ENCODE results near the gene SLC37A2.

Gene SLC37A2

GRCh38 chr11:125105926-125106325 lies 42.8 kb downstream of the SLC37A2 start:
- in situ Hi-C loops (cut with HindIII; ENCODE audit: low sequenced_read_pairs): no loop called here

DNA sequence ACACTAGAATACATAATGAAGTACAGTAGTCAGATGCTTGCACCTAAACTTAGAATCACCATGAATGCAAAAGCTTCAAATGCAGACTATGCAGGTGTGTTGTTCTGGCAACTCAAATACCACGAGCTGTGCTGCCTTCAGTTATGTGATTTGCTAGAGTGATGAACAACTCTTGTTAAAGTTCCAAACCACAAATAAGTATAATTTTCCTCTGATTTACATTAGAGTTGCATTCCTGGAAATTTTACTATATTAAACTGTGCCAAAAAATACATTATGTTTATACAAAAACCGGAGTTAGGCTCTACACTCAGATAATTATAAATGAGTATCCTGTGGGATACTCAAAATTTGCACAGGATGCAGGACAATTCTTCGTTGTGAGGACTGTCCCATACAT lies 45.4 kb downstream of the SLC37A2 start:
- in situ Hi-C loops (cut with HindIII; ENCODE audit: low sequenced_read_pairs): no loop called here

DNA sequence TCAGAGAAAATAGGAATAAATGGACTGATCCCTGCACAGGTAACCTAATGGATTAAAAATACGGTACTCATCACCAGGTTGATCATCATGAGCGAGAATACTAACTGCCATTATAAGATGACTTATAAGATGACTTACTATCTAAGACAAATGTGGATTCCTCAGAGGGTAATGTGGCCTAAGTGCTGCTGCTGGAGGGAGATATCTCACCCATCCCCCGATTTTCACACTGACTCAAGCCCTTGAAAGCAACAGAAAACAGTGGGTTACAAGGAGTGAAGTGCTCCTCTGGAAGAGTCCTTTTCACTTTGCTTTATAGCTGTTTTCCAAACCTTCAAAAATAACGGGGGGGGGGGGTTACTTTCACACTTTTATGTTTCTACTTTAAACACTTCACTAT lies 47.4 kb downstream of the SLC37A2 start:
- in situ Hi-C loops (cut with HindIII; ENCODE audit: low sequenced_read_pairs): no loop called here

DNA sequence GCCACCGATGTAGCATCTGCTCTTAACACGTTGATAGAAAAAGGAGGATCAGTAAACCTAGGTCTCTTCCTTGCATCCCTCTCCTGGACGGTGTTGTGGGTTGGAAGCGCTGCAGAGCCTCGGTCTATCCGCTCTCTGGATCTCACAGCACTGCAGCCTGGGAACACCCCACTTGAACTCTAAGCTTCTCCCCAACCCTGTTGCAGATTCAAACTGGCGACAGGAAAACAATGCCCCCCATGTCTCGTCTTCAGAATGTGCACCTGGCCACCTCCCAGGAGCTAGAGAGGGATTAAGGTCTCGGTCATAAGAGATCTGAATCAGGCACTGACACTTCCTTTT lies 47.9 kb downstream of the SLC37A2 start:
- in situ Hi-C loops (cut with HindIII; ENCODE audit: low sequenced_read_pairs): no loop called here

DNA sequence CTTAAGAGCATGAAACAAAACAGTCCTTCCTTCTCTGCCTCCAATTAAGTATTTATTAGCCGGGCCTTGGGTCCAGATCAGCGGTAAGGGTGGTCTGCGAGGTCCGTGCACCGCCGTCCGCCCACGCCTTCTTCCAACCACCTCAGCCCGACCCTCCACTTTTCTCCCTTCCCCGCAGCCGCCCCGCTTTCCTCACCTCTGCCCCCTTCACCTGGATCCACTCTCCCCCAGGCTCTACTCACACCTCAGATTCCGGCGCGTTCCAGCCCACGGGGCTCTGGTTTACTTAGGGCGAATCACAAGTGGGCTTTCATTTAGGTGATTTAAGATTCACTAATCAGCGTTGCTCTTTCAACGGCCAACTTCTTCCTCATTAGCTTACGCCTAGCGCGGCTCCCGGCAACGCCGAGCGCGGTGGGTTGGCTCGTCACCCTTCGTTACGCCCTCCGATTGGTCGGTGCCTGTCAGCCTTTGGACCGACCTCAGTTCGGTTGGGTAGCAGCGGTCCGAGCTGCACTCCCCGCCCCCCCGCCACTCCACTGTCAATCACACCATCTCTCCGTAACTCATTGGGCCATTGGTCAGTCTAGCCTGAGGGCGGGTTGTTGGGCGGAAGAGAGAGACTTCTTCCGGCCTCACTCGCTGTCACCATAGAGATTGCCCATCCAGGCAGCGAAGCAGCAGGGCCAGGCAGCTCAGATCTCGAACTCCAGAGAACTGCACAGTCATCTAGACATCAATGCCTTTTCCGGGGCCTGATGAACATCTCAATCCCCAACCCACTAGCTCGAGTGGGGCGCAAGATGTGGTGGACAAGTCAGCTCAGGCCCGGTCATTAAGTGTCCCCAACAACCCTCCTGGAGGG lies 48.5 kb downstream of the SLC37A2 start, which contains the start of gene TMEM218:
Gene TMEM218 (minus strand): TSS at position 284 of the 865 bp plus-strand sequence. CDS start 9,385 bp downstream, outside the sequence.
- in situ Hi-C loops (cut with HindIII; ENCODE audit: low sequenced_read_pairs): no loop called here

GRCh38 chr11:125112208-125112604 lies 49.1 kb downstream of the SLC37A2 start:
- in situ Hi-C loops (cut with HindIII; ENCODE audit: low sequenced_read_pairs): no loop called here

DNA sequence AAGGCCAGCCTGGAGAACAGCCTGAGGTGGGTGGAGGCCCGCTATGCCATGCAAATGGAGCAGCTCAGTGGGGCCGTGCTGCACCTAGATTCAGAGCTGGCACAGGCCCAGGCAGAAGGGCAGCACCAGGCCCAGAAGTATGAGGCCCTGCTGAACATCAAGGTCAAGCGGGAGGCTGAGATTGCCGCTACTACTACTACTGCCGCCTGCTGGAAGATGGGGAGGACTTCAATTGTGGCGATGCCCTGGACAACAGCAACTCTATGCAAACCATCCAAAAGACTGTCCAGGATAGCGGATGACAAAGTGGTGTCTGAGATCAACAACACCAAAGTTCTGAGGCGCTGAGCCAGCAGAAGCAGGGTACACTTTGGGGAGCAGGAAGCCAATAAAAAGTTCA lies 51.4 kb downstream of the SLC37A2 start:
- in situ Hi-C loops (cut with HindIII; ENCODE audit: low sequenced_read_pairs): no loop called here

- in situ Hi-C loops (cut with HindIII; ENCODE audit: low sequenced_read_pairs): no loop called here
Measured at GRCh38 chr11:125117429-125117828, 54.3 kb downstream of the SLC37A2 start.

DNA sequence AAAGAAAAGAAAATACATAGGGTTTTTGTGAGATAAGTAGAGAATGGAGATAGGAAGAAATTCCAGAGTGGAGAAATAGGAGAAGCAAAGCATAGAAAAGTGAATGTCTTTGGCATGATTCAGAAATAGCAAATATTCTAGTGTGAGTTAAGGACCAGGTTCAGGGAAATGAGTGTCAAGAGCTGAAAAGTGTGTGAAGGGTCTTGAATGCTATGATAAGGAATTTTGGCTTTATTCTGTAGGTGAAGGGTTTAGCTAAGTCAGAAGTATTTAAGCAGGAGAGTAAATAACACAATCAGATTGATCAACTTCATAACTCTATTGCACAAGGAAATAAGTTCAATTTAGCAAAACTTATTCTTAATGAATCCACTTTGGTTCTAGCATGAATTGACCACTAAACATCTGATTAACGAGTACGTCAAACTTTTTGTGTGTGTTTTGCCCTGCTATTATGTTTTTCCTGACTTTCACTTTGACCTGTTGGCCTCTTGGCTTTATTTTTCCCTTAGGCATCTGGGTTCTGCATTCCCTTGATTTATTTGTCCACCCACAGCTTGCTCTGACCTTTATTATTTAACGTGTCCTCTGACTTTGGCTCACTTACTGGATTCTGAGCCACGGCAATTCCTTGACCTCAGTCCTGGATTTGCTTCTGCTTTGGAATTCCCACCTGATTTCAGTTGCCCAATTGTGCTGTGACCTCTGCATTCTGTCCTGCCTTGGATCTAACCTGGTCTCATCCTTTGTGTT lies 60.3 kb downstream of the SLC37A2 start:
- in situ Hi-C loops (cut with HindIII; ENCODE audit: low sequenced_read_pairs): no loop called here

DNA sequence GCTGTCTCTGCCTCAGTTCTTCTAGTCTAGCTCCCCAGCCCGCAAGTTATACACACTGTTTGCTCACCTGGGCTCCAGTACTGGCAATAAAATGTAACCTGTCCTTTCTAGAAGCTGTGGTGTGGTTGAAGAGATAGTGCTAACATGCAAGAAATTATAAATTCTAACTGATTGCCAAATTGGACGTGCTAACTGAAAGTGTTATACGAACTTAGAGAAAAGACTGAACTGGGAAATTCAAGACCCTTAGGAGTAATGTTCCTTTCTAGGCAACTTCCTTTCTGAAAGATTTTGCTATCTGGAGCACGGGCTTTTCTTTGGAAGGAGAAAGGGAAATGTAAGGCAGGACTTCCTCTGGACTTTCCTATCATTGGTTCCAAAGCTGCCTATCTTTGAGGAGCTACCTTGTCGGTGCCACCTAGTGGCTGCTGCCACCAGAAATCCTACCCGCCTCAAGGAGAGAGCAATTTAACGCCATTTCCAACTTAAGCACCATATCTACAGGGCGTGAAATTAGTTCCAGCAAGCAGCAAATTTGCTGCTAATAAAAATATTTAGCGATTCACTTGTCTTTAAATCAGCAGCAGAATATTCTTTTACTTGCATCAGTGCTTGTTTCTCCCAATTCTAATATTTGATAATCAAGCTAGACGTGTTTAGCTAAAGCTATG lies 61.0 kb downstream of the SLC37A2 start:
- in situ Hi-C loops (cut with HindIII; ENCODE audit: low sequenced_read_pairs): no loop called here

DNA sequence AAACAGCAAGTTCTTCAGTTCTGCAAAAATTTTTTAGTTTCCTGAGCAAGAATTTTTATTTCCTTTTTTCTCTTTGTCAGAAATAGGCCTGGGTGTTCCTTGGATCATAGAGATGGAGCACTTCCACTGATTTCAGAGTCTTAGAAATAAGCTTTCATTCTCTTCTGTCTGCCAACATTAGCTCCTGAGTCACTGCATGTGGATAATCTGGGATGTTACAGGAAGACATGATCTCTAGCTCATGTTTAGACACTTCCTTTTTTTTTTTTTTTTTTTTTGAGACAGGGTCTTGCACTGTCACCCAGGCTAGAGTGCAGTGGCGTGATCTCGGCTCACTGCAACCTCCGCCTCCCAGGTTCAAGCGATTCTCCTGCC lies 61.5 kb downstream of the SLC37A2 start:
- in situ Hi-C loops (cut with HindIII; ENCODE audit: low sequenced_read_pairs): no loop called here

GRCh38 chr11:125128450-125128849 lies 65.3 kb downstream of the SLC37A2 start:
- in situ Hi-C loops (cut with HindIII; ENCODE audit: low sequenced_read_pairs): no loop called here

DNA sequence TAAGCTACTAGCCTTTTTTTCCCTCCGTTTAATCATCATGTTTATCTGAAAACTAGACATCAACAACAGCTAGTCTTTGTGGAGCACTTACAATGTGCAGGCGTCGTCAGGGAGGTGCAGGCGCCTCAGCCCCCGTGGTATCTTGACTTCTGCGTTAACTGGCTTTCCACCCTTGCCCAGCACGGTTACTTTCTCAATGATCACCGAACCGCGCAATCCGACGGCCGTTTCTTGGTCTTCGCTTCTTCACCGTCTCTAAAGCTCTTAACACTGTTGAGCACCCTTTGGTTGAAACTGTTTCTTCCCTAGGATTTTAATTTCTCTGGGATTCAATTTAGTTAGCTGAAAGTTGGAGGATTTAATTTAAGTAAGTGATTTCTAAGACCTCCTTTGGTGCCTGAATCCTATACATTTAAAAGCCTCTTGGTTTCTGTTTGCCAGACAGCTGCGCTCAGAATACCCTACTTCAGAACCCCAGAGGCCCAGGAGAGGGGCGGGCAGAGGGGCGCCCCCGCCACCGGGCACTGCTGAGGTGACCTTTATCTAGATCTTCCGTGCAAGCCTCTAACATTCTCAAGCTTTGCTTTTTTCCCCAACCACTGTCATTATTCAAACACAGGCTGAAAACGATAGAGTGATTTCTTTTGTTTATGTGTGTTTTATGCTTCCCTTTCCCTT lies 66.3 kb downstream of the SLC37A2 start:
- in situ Hi-C loops (cut with HindIII; ENCODE audit: low sequenced_read_pairs): no loop called here

GRCh38 chr11:125132071-125132470 lies 69.0 kb downstream of the SLC37A2 start:
- in situ Hi-C loops (cut with HindIII; ENCODE audit: low sequenced_read_pairs): no loop called here

GRCh38 chr11:125132596-125132995 lies 69.5 kb downstream of the SLC37A2 start:
- in situ Hi-C loops (cut with HindIII; ENCODE audit: low sequenced_read_pairs): no loop called here

DNA sequence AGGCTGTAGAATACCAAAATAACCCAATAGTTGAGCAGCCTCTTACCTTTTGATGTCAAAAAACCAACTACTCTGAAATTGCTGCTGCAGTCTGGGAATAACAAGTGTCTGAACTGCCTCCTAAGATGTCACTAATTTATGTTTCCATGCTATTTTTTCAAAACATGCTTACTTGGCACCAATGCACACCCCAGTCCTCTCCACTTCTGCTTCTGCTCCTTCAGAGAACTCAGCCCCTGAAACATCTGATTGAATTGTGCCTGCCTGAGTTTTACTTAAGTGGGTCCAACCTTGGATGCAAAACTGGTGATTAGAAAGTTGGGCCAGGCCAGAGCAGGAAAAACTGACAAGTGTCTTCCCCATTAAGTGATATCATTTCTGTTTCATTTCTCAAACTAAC lies 72.9 kb downstream of the SLC37A2 start:
- in situ Hi-C loops (cut with HindIII; ENCODE audit: low sequenced_read_pairs): no loop called here

DNA sequence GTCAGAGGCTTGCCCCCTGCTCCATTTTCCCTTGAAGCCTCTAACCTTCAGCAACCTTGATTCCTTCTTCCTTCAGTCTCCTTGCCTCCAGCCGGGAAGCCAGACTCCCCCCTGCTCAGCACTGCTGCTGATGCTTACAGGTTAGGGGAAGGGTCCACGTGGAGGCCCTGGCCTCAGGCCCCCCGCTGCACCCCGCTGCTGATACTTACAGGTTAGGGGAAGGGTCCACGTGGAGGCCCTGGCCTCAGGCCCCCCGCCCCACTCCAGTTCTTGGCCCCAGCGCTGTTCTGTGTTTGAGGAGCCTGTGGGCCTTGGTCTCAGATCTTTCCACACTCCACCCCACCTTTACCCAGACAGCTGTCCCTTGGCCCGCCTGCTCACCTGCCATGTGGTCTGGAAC lies 75.9 kb downstream of the SLC37A2 start:
- in situ Hi-C loops (cut with HindIII; ENCODE audit: low sequenced_read_pairs): no loop called here

GRCh38 chr11:125139778-125140177 lies 76.7 kb downstream of the SLC37A2 start:
- in situ Hi-C loops (cut with HindIII; ENCODE audit: low sequenced_read_pairs): no loop called here

Measured in DLD1 (cell line).